ENCODE measurements around the gene ATXN1. TPM values are rescaled to one million over a fixed set of nuclear protein-coding genes. Genes with fewer than 3 reads are reported as not detected.

Gene ATXN1
- polyA plus RNA-seq, 1 donor (not counting 4 experiments of a cell fraction or from before 2014, with no cell fraction given), result 9.7 TPM

DNA sequence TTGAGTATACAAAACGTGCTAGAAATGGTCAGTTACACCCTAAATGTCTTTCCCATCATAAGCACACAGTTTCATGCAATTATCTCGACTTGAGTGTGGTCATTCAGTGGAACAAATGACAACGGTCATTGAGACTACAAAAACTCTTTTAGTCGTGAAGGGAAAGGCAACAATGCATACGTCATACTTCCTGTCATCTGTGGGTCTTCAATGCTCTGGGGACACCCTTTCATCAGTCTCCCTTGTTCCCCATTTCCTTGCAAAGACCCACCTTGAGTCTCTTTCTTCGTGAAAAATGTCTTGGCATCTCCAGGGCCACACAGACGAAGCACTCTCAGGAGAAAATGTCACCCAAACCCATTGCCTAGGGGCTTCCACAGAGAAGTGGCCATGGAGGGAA is 284.4 kb downstream of the ATXN1 start:
- no peaks in the 10 kb centered on the region for H4K20me1 ChIP-seq (ENCODE audit: control insufficient read depth, extremely low read depth, insufficient read depth, low read length)

DNA sequence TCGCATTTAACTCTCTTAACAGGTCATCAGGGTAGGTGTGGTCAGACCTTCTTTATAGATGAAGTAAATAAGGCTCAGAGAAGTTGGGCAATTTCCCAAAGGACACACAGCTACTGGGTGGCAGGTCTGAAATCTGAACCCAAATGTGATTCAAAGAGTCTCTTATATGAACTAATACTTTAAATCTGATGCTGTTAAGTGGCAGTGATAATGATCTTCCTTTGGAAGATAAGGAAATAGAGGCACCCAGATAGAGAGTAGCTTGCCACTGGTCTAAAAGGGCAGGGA is 285.8 kb downstream of the ATXN1 start:
- Histone ChIP-seq H3K9me3 (ENCODE audit: control insufficient read depth, low read depth, low read length) (no peaks in the 10 kb centered on the region), H3K36me3 (ENCODE audit: control insufficient read depth in 2 of 2, extremely low read depth in 1 of 2, insufficient read depth in 2 of 2, low read length in 2 of 2) (no peaks in the 10 kb centered on the region), H3K27ac (ENCODE audit: control insufficient read depth, insufficient read depth, low read length) (no peak overlapping the region), H3K4me1 (ENCODE audit: control insufficient read depth, extremely low read depth, insufficient read depth, low read length) (no peaks in the 10 kb centered on the region), H3K9me1 (ENCODE audit: control insufficient read depth, extremely low read depth, insufficient read depth, low read length) (no peaks in the 10 kb centered on the region), H3K79me2 (ENCODE audit: control insufficient read depth, insufficient read depth, low read length) (no peaks in the 10 kb centered on the region), H2AFZ (ENCODE audit: control insufficient read depth, low read length) (no peak overlapping the region), H3K9ac (ENCODE audit: control insufficient read depth, extremely low read depth, insufficient read depth, low read length) (no peak overlapping the region), H3K4me3 (ENCODE audit: control insufficient read depth in 2 of 3, extremely low read depth in 1 of 3, insufficient read depth in 2 of 3, low read depth in 1 of 3, low read length in 3 of 3) (no peak overlapping the region), H3K27me3 (ENCODE audit: control insufficient read depth, extremely low read depth, insufficient read depth, low read length) (no peaks in the 10 kb centered on the region), H3K4me2 (ENCODE audit: control insufficient read depth, extremely low read depth, insufficient read depth, low read depth, low read length) (no peak overlapping the region), H4K20me1 (ENCODE audit: control insufficient read depth, extremely low read depth, insufficient read depth, low read length) (no peaks in the 10 kb centered on the region)
- DNase-seq (ENCODE audit: low read depth, low spot score), result no peak
- TF ChIP-seq, protein P1, sequence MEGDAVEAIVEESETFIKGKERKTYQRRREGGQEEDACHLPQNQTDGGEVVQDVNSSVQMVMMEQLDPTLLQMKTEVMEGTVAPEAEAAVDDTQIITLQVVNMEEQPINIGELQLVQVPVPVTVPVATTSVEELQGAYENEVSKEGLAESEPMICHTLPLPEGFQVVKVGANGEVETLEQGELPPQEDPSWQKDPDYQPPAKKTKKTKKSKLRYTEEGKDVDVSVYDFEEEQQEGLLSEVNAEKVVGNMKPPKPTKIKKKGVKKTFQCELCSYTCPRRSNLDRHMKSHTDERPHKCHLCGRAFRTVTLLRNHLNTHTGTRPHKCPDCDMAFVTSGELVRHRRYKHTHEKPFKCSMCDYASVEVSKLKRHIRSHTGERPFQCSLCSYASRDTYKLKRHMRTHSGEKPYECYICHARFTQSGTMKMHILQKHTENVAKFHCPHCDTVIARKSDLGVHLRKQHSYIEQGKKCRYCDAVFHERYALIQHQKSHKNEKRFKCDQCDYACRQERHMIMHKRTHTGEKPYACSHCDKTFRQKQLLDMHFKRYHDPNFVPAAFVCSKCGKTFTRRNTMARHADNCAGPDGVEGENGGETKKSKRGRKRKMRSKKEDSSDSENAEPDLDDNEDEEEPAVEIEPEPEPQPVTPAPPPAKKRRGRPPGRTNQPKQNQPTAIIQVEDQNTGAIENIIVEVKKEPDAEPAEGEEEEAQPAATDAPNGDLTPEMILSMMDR (optimal IDR thresholded peaks at IDR 0.05 in 1 of 3, IDR thresholded peaks at IDR 0.05 in 1 of 3, conservative IDR thresholded peaks at IDR 0.05 in 1 of 3; ENCODE audit: extremely low read depth in 1 of 3, insufficient read depth in 2 of 3, low read length in 3 of 3), result no peak
- TF ChIP-seq EZH2 (IDR thresholded peaks at IDR 0.05; ENCODE audit: low read length), result no peak
- dilution Hi-C loops (cut with MboI; ENCODE audit: extremely low pct_ligation_motif_present, low sequenced_read_pairs), result no loop called here
- FAIRE-seq, result no peak

More for the DNA sequence above, 284.4 kb downstream of the ATXN1 start:
- Histone ChIP-seq H3K36me3 (ENCODE audit: control insufficient read depth in 2 of 2, extremely low read depth in 1 of 2, insufficient read depth in 2 of 2, low read length in 2 of 2) (no peaks in the 10 kb centered on the region), H3K27ac (ENCODE audit: control insufficient read depth, insufficient read depth, low read length) (no peak overlapping the region), H3K9me3 (ENCODE audit: control insufficient read depth, low read depth, low read length) (no peaks in the 10 kb centered on the region), H2AFZ (ENCODE audit: control insufficient read depth, low read length) (no peak overlapping the region), H3K79me2 (ENCODE audit: control insufficient read depth, insufficient read depth, low read length) (no peaks in the 10 kb centered on the region), H3K4me3 (ENCODE audit: control insufficient read depth in 2 of 3, extremely low read depth in 1 of 3, insufficient read depth in 2 of 3, low read depth in 1 of 3, low read length in 3 of 3) (no peak overlapping the region), H3K9ac (ENCODE audit: control insufficient read depth, extremely low read depth, insufficient read depth, low read length) (no peak overlapping the region), H3K9me1 (ENCODE audit: control insufficient read depth, extremely low read depth, insufficient read depth, low read length) (no peaks in the 10 kb centered on the region), H3K4me2 (ENCODE audit: control insufficient read depth, extremely low read depth, insufficient read depth, low read depth, low read length) (no peak overlapping the region), H3K4me1 (ENCODE audit: control insufficient read depth, extremely low read depth, insufficient read depth, low read length) (no peaks in the 10 kb centered on the region), H3K27me3 (ENCODE audit: control insufficient read depth, extremely low read depth, insufficient read depth, low read length) (no peaks in the 10 kb centered on the region)
- no peak for FAIRE-seq
- dilution Hi-C loops (cut with MboI; ENCODE audit: extremely low pct_ligation_motif_present, low sequenced_read_pairs), result no loop called here
- no peak for DNase-seq (ENCODE audit: low read depth, low spot score)
- no peak for TF ChIP-seq EZH2 (IDR thresholded peaks at IDR 0.05; ENCODE audit: low read length)
- TF ChIP-seq, protein P1 (optimal IDR thresholded peaks at IDR 0.05 in 1 of 3, IDR thresholded peaks at IDR 0.05 in 1 of 3, conservative IDR thresholded peaks at IDR 0.05 in 1 of 3; ENCODE audit: extremely low read depth in 1 of 3, insufficient read depth in 2 of 3, low read length in 3 of 3), result no peak

Measured in keratinocyte (primary cell).